ENCODE measurements around the gene CPVL. TPM values are rescaled to one million over a fixed set of nuclear protein-coding genes. Genes with fewer than 3 reads are reported as not detected.

CPVL gene
- total RNA-seq, 1 donor, result 0.36 TPM

- Histone ChIP-seq H3K27ac (ENCODE audit: low read depth, low read length) (no peak overlapping the region), H4K20me1 (ENCODE audit: insufficient read depth, low read length) (no peaks in the 10 kb centered on the region), H3K4me3 (ENCODE audit: insufficient read depth, low read length) (no peak overlapping the region), H3K27me3 (ENCODE audit: insufficient read depth, low read length) (no peaks in the 10 kb centered on the region), H3K4me1 (ENCODE audit: insufficient read depth, low read length) (peaks cover 25% of the 10 kb centered on the region), H3K9me3 (ENCODE audit: low read depth, low read length) (no peaks in the 10 kb centered on the region), H3K79me2 (ENCODE audit: insufficient read depth, low read length) (no peaks in the 10 kb centered on the region), H3K4me2 (ENCODE audit: insufficient read depth, low read length) (no peak overlapping the region), H2AFZ (ENCODE audit: low read length) (no peak overlapping the region), H3K36me3 (ENCODE audit: insufficient read depth, low read length) (no peaks in the 10 kb centered on the region)
- DNase-seq (ENCODE audit: insufficient read length, low spot score, missing footprints), result peak; percentile 46
- no peak for TF ChIP-seq CTCF (IDR thresholded peaks at IDR 0.05; ENCODE audit: extremely low read depth, low read depth, low read length)
Observed at GRCh38 chr7:28984217-28984616, 162.1 kb downstream of the CPVL start.

GRCh38 chr7:28983396-28984190, 162.7 kb downstream of the CPVL start:
- DNase-seq (ENCODE audit: insufficient read length, low spot score, missing footprints), result no peak
- Histone ChIP-seq H3K4me2 (ENCODE audit: insufficient read depth, low read length) (no peak overlapping the region), H2AFZ (ENCODE audit: low read length) (no peak overlapping the region), H3K79me2 (ENCODE audit: insufficient read depth, low read length) (no peaks in the 10 kb centered on the region), H3K4me3 (ENCODE audit: insufficient read depth, low read length) (no peak overlapping the region), H3K27me3 (ENCODE audit: insufficient read depth, low read length) (no peaks in the 10 kb centered on the region), H4K20me1 (ENCODE audit: insufficient read depth, low read length) (no peaks in the 10 kb centered on the region), H3K4me1 (ENCODE audit: insufficient read depth, low read length) (peaks cover 19% of the 10 kb centered on the region), H3K9me3 (ENCODE audit: low read depth, low read length) (no peaks in the 10 kb centered on the region), H3K27ac (ENCODE audit: low read depth, low read length) (no peak overlapping the region), H3K36me3 (ENCODE audit: insufficient read depth, low read length) (no peaks in the 10 kb centered on the region)
- TF ChIP-seq CTCF (IDR thresholded peaks at IDR 0.05; ENCODE audit: extremely low read depth, low read depth, low read length), result no peak

- Histone ChIP-seq H4K20me1 (ENCODE audit: insufficient read depth, low read length) (no peaks in the 10 kb centered on the region), H3K4me2 (ENCODE audit: insufficient read depth, low read length) (no peak overlapping the region), H3K4me1 (ENCODE audit: insufficient read depth, low read length) (peaks cover 5% of the 10 kb centered on the region), H3K27ac (ENCODE audit: low read depth, low read length) (no peak overlapping the region), H3K79me2 (ENCODE audit: insufficient read depth, low read length) (no peaks in the 10 kb centered on the region), H2AFZ (ENCODE audit: low read length) (no peak overlapping the region), H3K27me3 (ENCODE audit: insufficient read depth, low read length) (peaks cover 2% of the 10 kb centered on the region), H3K4me3 (ENCODE audit: insufficient read depth, low read length) (no peak overlapping the region), H3K36me3 (ENCODE audit: insufficient read depth, low read length) (no peaks in the 10 kb centered on the region), H3K9me3 (ENCODE audit: low read depth, low read length) (no peaks in the 10 kb centered on the region)
- no peak for DNase-seq (ENCODE audit: insufficient read length, low spot score, missing footprints)
- TF ChIP-seq CTCF (IDR thresholded peaks at IDR 0.05; ENCODE audit: extremely low read depth, low read depth, low read length), result no peak
Observed at GRCh38 chr7:28981161-28981465, 165.2 kb downstream of the CPVL start.

DNA sequence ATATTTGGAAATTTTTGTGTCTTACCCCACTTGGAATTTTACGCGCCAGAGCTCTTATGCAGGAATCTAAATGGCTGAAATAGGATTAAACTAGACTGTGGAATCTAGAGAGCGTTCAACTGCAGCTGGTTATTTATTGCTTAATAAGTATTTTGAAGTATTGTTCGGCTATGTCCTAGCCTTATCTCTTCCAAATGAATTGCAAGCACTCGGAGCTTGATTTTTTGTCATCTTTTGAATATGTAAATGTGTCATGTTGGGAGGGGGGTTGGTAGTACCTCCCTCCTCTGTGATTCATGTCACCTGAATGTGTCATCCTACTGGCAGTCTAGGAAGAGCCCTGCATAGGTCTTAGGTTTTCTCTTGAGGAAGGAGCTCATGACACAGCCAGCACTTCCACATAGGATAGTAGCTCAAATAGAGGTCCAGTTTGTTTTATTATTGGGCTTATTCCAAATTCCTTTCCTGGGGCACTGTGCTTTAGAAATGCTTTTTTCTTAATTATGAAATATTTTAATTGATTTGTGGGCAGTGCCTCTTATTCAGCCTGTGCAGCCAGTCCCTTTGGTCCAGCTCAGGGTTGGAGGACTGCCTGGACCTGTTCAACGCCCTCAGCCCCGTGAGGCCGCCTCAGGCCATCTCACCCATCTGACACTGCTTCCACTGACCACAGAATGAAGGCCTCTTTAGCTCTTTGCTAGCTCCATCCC, 165.7 kb downstream of the CPVL start:
- Histone ChIP-seq H3K4me1 (ENCODE audit: insufficient read depth, low read length) (peaks cover 5% of the 10 kb centered on the region), H2AFZ (ENCODE audit: low read length) (no peak overlapping the region), H3K36me3 (ENCODE audit: insufficient read depth, low read length) (no peaks in the 10 kb centered on the region), H4K20me1 (ENCODE audit: insufficient read depth, low read length) (no peaks in the 10 kb centered on the region), H3K4me2 (ENCODE audit: insufficient read depth, low read length) (no peak overlapping the region), H3K4me3 (ENCODE audit: insufficient read depth, low read length) (no peak overlapping the region), H3K79me2 (ENCODE audit: insufficient read depth, low read length) (no peaks in the 10 kb centered on the region), H3K27ac (ENCODE audit: low read depth, low read length) (no peak overlapping the region), H3K9me3 (ENCODE audit: low read depth, low read length) (no peaks in the 10 kb centered on the region), H3K27me3 (ENCODE audit: insufficient read depth, low read length) (peaks cover 2% of the 10 kb centered on the region)
- TF ChIP-seq CTCF (IDR thresholded peaks at IDR 0.05; ENCODE audit: extremely low read depth, low read depth, low read length), result no peak
- no peak for DNase-seq (ENCODE audit: insufficient read length, low spot score, missing footprints)

Data from osteoblast (primary cell).